ENCODE data around the gene CPNE6.

The CPNE6 gene

GRCh38 chr14:24064856-24065255, 6.5 kb upstream of the CPNE6 start:
- Histone ChIP-seq H3K4me1 (no peaks in the 10 kb centered on the region), H3K27ac (no peak overlapping the region), H3K79me2 (no peaks in the 10 kb centered on the region), H2AFZ (no peak overlapping the region), H3K27me3 (ENCODE audit: control insufficient read depth, insufficient read depth, low read length) (no peaks in the 10 kb centered on the region), H3K9me3 (ENCODE audit: control insufficient read depth, low read length) (no peaks in the 10 kb centered on the region), H3K4me2 (ENCODE audit: low read length) (no peak overlapping the region), H3K4me3 (ENCODE audit: low read depth, low read length) (no peak overlapping the region), H3K9ac (no peak overlapping the region), H3K36me3 (ENCODE audit: control insufficient read depth, insufficient read depth, low read length) (no peaks in the 10 kb centered on the region)
- TF ChIP-seq CTCF (IDR thresholded peaks at IDR 0.05): no peak

DNA sequence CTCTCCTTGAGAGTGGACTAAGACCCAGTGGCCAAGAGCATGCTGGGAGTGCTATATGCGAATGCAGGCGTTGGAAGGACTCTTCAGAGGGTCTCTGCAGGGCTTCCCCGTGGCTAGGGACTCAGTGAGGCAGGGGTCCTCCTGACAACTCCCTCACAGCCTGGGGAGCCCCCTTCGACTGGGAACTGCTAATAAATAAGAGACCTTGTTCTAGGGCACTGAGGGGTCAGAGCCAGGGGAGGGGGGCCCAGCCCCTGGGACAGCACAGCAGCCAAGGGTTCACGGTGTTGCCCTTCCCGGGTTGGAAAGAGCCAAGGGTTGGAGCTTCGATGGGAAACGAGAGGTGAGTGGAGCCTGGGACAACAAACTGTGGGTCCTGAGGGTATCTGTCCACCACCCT, 6.0 kb upstream of the CPNE6 start:
- no peak overlapping the region for H3K27ac ChIP-seq
- no peak for TF ChIP-seq CTCF (IDR thresholded peaks at IDR 0.05)
- no peaks in the 10 kb centered on the region for H3K27me3 ChIP-seq (ENCODE audit: control insufficient read depth, insufficient read depth, low read length)
- no peak overlapping the region for H3K4me2 ChIP-seq (ENCODE audit: low read length)
- H2AFZ ChIP-seq: no peak overlapping the region
- no peaks in the 10 kb centered on the region for H3K36me3 ChIP-seq (ENCODE audit: control insufficient read depth, insufficient read depth, low read length)
- no peaks in the 10 kb centered on the region for H3K4me1 ChIP-seq
- H3K9ac ChIP-seq: no peak overlapping the region
- H3K9me3 ChIP-seq (ENCODE audit: control insufficient read depth, low read length): no peaks in the 10 kb centered on the region
- H3K4me3 ChIP-seq (ENCODE audit: low read depth, low read length): no peak overlapping the region
- no peaks in the 10 kb centered on the region for H3K79me2 ChIP-seq

GRCh38 chr14:24066496-24067132, 4.7 kb upstream of the CPNE6 start:
- Histone ChIP-seq H3K4me1 (no peaks in the 10 kb centered on the region), H2AFZ (no peak overlapping the region), H3K4me2 (ENCODE audit: low read length) (no peak overlapping the region), H3K27me3 (ENCODE audit: control insufficient read depth, insufficient read depth, low read length) (no peaks in the 10 kb centered on the region), H3K36me3 (ENCODE audit: control insufficient read depth, insufficient read depth, low read length) (no peaks in the 10 kb centered on the region), H3K27ac (no peak overlapping the region), H3K4me3 (ENCODE audit: low read depth, low read length) (no peak overlapping the region), H3K9me3 (ENCODE audit: control insufficient read depth, low read length) (no peaks in the 10 kb centered on the region), H3K79me2 (no peaks in the 10 kb centered on the region), H3K9ac (no peak overlapping the region)
- TF ChIP-seq CTCF (IDR thresholded peaks at IDR 0.05): no peak

DNA sequence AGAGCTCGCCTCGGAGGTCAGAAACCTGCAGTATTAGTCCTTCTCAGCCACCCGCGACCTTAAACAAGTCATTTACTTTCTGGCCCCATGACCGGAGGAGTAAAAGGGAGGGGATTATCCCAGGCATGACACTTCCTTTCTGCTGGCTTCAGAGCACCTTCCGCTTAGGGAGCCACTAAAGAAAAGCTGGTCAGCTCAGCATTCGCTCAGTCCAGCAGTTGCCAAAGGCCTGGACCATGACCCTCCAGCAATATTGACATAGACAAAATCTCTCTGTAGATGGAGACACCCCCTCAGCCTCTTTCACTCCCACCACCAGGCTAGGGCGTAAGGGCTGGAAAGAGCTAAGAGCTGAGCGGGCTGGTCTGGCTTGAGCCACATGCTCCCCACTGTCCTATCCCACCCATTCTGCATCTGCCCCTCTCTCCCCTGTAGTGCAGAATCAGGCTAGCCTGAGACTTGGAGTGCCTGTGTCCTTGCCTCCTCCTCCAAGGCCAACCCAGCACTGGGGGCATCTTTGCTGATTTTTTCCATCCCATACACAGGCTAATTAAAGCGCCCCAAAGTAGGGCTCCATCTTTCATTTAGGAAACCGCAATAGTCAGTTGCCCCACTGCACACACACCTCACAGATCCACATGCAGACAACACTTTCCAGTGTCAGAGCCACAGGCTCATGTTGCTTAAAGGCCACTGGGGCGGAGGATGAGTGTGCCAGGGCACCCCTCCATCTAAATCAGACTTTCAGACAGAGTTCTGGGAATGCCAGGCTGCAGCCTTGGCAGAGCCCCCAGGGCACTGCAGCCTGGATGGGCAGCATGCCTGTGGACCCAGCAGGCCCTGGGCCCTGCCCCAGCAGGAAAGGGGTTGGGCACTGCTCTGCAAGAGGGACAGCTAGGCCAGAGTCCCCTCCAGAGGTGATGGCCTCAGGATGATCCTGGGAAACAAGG, 4.0 kb upstream of the CPNE6 start:
- no peaks in the 10 kb centered on the region for H3K27me3 ChIP-seq (ENCODE audit: control insufficient read depth, insufficient read depth, low read length)
- H3K79me2 ChIP-seq: no peaks in the 10 kb centered on the region
- TF ChIP-seq CTCF (IDR thresholded peaks at IDR 0.05): no peak
- no peaks in the 10 kb centered on the region for H3K36me3 ChIP-seq (ENCODE audit: control insufficient read depth, insufficient read depth, low read length)
- no peak overlapping the region for H3K4me2 ChIP-seq (ENCODE audit: low read length)
- H3K4me1 ChIP-seq: peaks cover 6% of the 10 kb centered on the region
- no peak overlapping the region for H3K4me3 ChIP-seq (ENCODE audit: low read depth, low read length)
- H3K9ac ChIP-seq: no peak overlapping the region
- H2AFZ ChIP-seq: no peak overlapping the region
- no peaks in the 10 kb centered on the region for H3K9me3 ChIP-seq (ENCODE audit: control insufficient read depth, low read length)
- H3K27ac ChIP-seq: no peak overlapping the region

All from parathyroid adenoma (tissue), 2 donors.